ENCODE measurements around the gene TMEM184C. TPM values are rescaled to one million over a fixed set of nuclear protein-coding genes. Genes with fewer than 3 reads are reported as not detected.
A peak's percentile ranks its signal among the peaks of the same experiment; 100 is the strongest.

Gene TMEM184C
- total RNA-seq, 4 donors from 2014 or later: 14.7 to 73.3 (median 51.3) TPM

- no peak for TF ChIP-seq POLR2A (IDR thresholded peaks at IDR 0.05)
- TF ChIP-seq CTCF (IDR thresholded peaks at IDR 0.05): no peak
- no peak for DNase-seq
- Histone ChIP-seq H3K27ac (no peak overlapping the region), H3K9me3 (no peaks in the 10 kb centered on the region), H3K4me1 (no peaks in the 10 kb centered on the region), H3K36me3 (no peaks in the 10 kb centered on the region), H3K27me3 (no peaks in the 10 kb centered on the region), H3K4me3 (no peak overlapping the region)
- intact Hi-C loops (cut with DNase I; ENCODE audit: low total_unique reads): loop anchor here (5.0 kb wide), 1 partner anchor 167 kb away; no protein-coding TSS in a partner anchor
Observed at GRCh38 chr4:147704846-147705245, 87.6 kb downstream of the TMEM184C start.

- Histone ChIP-seq H3K4me3 (no peak overlapping the region), H3K27ac (no peak overlapping the region), H3K9me3 (no peaks in the 10 kb centered on the region), H3K27me3 (no peaks in the 10 kb centered on the region), H3K36me3 (no peaks in the 10 kb centered on the region), H3K4me1 (no peaks in the 10 kb centered on the region)
- intact Hi-C loops (cut with DNase I; ENCODE audit: low total_unique reads): loop anchor here (2.0 to 5.0 kb wide), 2 partner anchors 23 to 164 kb away; no protein-coding TSS in a partner anchor
- peak; percentile 81 to 88 (median 85) for TF ChIP-seq CTCF (IDR thresholded peaks at IDR 0.05)
- TF ChIP-seq POLR2A (IDR thresholded peaks at IDR 0.05): no peak
- DNase-seq: peak in 1 of 2 donors; percentile 53
Observed at GRCh38 chr4:147707892-147708672, 90.9 kb downstream of the TMEM184C start.

GRCh38 chr4:147709999-147710398, 92.8 kb downstream of the TMEM184C start:
- Histone ChIP-seq H3K9me3 (no peaks in the 10 kb centered on the region), H3K27me3 (no peaks in the 10 kb centered on the region), H3K27ac (no peak overlapping the region), H3K4me3 (no peak overlapping the region), H3K36me3 (no peaks in the 10 kb centered on the region), H3K4me1 (no peaks in the 10 kb centered on the region)
- no peak for DNase-seq
- intact Hi-C loops (cut with DNase I; ENCODE audit: low total_unique reads): loop anchor here (2.0 to 5.0 kb wide), 2 partner anchors 21 to 162 kb away; no protein-coding TSS in a partner anchor
- TF ChIP-seq CTCF (IDR thresholded peaks at IDR 0.05) (no peak), POLR2A (IDR thresholded peaks at IDR 0.05) (no peak)

GRCh38 chr4:147714575-147715401, 97.6 kb downstream of the TMEM184C start:
- intact Hi-C loops (cut with DNase I; ENCODE audit: low total_unique reads): no loop called here
- H3K4me3 ChIP-seq: no peak overlapping the region
- H3K9me3 ChIP-seq: no peaks in the 10 kb centered on the region
- peak; percentile 60 to 66 for DNase-seq
- no peaks in the 10 kb centered on the region for H3K36me3 ChIP-seq
- TF ChIP-seq CTCF (IDR thresholded peaks at IDR 0.05) (no peak), POLR2A (IDR thresholded peaks at IDR 0.05) (no peak)
- H3K27me3 ChIP-seq: no peaks in the 10 kb centered on the region
- H3K4me1 ChIP-seq: no peaks in the 10 kb centered on the region
- H3K27ac ChIP-seq: no peak overlapping the region

- Histone ChIP-seq H3K36me3 (no peaks in the 10 kb centered on the region), H3K4me1 (no peaks in the 10 kb centered on the region), H3K4me3 (no peak overlapping the region), H3K9me3 (no peaks in the 10 kb centered on the region), H3K27ac (no peak overlapping the region), H3K27me3 (no peaks in the 10 kb centered on the region)
- DNase-seq: no peak
- intact Hi-C loops (cut with DNase I; ENCODE audit: low total_unique reads): no loop called here
- no peak for TF ChIP-seq CTCF (IDR thresholded peaks at IDR 0.05)
Observed at GRCh38 chr4:147717878-147718277, 100.7 kb downstream of the TMEM184C start.
